ENCODE measurements around the gene FBXW7.

Gene FBXW7

DNA sequence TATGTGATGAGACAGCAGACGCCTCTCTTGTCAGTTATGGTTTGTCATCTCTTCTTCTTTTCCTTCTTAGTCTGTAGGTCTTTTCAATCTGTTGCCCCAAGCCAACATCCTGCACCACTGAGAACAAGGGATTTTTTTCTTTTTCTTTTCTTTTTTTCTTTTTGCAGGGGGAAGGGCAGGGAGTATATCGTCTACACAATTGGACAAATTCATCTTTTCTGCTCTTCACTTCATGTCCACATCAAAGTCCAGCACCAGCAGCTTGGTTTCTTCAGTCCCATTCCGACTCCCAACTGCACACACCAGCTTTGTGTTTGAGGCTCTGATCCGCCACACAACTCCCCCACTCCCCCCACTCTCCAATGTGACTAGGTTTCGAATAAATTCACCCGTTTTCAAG, 213.2 kb downstream of the FBXW7 start:
- DNase-seq (ENCODE audit: insufficient read length, low spot score) (no peak), FAIRE-seq (no peak)

DNA sequence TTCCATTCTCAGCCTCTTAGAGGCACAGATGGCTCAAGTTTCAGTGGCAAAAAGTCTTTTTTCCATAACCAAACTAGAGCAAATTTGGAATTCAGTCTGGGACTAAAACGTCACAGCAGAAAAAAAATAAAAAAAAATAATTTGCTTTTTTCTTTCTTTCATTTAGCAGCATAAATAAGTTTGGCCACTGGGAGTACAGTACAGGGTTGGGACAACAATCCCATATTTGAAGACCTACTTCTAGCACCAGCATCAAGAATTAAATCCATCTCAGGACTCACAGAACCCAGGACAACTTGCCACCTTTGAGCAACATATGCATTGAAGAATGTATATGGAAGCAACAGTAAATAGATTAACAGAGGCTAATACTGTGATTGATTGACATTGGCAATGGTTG, 214.0 kb downstream of the FBXW7 start:
- TF ChIP-seq, protein P1, sequence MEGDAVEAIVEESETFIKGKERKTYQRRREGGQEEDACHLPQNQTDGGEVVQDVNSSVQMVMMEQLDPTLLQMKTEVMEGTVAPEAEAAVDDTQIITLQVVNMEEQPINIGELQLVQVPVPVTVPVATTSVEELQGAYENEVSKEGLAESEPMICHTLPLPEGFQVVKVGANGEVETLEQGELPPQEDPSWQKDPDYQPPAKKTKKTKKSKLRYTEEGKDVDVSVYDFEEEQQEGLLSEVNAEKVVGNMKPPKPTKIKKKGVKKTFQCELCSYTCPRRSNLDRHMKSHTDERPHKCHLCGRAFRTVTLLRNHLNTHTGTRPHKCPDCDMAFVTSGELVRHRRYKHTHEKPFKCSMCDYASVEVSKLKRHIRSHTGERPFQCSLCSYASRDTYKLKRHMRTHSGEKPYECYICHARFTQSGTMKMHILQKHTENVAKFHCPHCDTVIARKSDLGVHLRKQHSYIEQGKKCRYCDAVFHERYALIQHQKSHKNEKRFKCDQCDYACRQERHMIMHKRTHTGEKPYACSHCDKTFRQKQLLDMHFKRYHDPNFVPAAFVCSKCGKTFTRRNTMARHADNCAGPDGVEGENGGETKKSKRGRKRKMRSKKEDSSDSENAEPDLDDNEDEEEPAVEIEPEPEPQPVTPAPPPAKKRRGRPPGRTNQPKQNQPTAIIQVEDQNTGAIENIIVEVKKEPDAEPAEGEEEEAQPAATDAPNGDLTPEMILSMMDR (IDR thresholded peaks at IDR 0.05; ENCODE audit: insufficient read depth, missing control alignments) = no peak
- DNase-seq (ENCODE audit: insufficient read length, low spot score) (no peak), FAIRE-seq (no peak)

More for the DNA sequence above, 213.2 kb downstream of the FBXW7 start:
- TF ChIP-seq, protein P1 (IDR thresholded peaks at IDR 0.05; ENCODE audit: insufficient read depth, missing control alignments) = no peak

DNA sequence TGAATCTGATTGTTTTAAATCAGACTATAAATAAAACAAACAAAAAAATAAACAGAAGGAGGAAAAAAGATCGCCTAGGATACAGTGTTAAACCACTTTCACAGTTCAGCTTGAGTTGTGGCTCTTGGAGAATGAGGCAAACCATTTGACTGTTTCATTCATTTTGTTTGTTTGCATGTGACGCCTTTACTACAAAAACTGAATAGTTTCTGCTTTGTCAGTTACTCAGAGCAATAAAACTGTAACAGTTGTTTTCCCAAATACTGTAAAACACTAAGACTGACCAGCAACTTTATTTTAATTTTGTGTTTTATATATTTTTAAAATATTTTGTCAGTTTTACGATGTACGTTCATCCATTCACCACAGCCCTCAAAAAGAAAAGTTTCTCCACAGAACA, 214.5 kb downstream of the FBXW7 start:
- DNase-seq (ENCODE audit: insufficient read length, low spot score) (no peak), FAIRE-seq (no peak)
- TF ChIP-seq, protein P1 (IDR thresholded peaks at IDR 0.05; ENCODE audit: insufficient read depth, missing control alignments) = no peak

DNA sequence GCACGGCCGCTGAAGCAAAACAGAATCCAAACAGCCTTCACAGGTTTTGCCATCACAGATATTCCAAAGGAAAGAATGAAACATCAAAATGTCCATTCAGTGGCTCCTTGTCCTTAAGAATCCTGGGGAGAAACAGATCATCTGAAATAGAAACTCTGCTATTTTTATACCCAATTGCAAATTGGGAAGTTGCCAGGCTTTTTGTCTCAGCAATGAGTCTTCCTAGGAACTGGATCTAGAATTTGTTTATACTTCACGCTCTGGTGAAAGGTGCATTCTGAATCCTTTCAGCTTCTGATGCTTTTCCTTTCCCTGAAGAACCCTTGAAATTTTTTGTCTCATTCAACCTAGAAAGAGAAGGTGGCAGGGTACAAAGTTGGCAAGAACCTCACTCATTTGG, 218.9 kb downstream of the FBXW7 start:
- DNase-seq (ENCODE audit: insufficient read length, low spot score) (no peak), FAIRE-seq (no peak)
- TF ChIP-seq, protein P1 (IDR thresholded peaks at IDR 0.05; ENCODE audit: insufficient read depth, missing control alignments) = no peak

DNA sequence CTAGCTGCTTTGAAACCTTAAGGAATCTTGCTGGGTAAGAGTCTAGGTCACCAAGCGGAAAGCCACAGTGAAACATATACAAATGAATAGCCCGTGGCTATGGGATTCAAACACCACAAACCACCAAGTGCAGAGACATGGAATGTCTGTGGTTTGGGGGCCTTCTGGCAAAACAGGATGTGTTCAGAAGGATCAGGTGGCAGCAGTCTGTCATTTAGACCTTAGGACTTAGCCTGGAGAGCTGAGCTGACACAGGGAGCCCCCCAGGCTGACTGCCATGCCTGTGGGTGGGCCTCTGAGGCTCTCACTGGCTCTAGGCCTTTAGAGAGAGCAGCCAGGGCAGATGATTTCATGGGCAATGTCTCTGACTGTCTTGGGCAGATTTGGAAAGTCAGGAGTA, 225.6 kb downstream of the FBXW7 start:
- DNase-seq (ENCODE audit: insufficient read length, low spot score) = no peak
- TF ChIP-seq, protein P1 (IDR thresholded peaks at IDR 0.05; ENCODE audit: insufficient read depth, missing control alignments) = no peak
- no peak for FAIRE-seq

DNA sequence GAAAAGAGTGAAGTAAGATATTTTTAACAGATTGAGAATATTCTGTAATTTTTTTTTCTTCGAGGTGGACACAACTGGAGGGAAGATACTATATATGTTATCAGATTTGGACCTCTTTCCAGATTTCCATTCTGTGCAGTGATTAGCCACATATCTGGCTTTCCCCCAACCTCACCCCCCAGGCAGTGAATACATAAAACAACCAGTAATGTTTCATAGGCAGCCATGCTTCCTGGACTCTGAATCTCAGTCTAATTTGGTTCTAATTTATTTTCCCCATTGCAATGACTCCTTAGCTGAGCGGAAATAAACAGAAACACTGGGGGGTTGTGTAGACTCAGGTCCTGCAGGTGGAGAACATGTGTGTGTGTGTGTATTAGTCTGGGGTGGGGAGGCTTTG, 226.5 kb downstream of the FBXW7 start:
- TF ChIP-seq, protein P1 (IDR thresholded peaks at IDR 0.05; ENCODE audit: insufficient read depth, missing control alignments) = no peak
- DNase-seq (ENCODE audit: insufficient read length, low spot score) (no peak), FAIRE-seq (no peak)

DNA sequence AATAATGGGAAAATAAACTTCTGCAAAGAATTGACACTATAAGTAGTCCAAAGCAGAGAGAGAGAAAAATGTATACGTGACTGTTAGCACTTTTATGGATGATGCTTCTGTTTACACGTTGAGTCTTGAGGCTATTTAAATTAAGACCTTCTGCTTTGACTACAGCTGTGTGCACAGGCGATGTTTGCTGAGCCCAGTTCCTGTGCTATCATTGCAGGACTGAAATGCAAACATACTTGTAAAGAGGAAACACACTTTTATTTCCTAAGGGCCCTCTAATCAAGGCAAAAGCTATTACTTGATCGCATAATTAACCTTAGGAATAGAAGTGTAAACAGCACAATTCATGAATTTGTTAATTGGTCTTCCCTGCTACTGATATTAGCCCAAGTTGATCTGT, 226.9 kb downstream of the FBXW7 start:
- TF ChIP-seq, protein P1 (IDR thresholded peaks at IDR 0.05; ENCODE audit: insufficient read depth, missing control alignments) = no peak
- DNase-seq (ENCODE audit: insufficient read length, low spot score) (no peak), FAIRE-seq (no peak)
